GM18526 (cell line): Measurements from ENCODE around the gene HMCN1.

ENCODE experiments used
- POLR2A ChIP-seq: IDR thresholded peaks from 3 replicates; pipeline ENCODE4 v1.6.1; 2011; ENCODE audit not compliant: insufficient read length; ENCODE audit errors: extremely low read depth

Gene HMCN1

DNA sequence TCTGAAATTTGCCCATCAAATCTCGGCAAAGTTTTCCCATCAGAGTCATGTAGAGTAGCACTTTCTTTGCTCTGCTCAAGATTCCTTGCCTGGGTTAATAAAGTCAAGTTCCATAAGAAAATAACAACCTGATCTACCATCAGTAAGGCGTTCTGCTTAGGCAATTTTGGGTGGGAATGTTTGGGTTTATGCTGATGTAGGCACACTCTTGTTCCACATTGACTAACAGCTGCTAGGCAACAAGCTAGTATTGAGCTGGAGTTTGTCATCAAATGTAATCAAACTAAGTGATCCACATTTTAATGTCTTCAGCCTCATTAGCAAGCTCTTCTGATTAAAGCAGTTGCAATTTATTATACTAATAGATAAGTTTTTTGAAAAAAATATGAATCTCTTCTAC is 12.1 kb upstream of the HMCN1 start:
- TF ChIP-seq POLR2A = no peak

- no peak for TF ChIP-seq POLR2A
Measured at GRCh38 chr1:185727726-185728125, 6.5 kb upstream of the HMCN1 start.

DNA sequence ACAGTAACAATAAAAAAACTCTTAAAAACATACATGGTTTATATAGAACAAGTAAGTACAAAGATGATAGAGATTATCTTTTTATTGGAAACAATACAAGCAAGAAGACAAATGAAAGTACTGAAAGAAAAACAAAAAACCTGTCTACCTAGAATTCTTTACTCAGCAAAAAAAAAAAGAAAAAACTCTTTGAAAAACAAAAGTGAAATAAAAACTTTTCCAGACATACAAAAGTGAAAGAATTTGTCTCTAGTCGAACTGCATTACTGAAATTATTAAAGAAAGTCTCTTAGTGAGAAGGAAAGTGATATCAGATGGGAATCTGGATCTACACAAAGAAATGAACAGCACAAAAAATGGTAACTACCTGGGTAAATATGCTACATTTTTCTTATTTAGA is 2.7 kb upstream of the HMCN1 start:
- no peak for TF ChIP-seq POLR2A

DNA sequence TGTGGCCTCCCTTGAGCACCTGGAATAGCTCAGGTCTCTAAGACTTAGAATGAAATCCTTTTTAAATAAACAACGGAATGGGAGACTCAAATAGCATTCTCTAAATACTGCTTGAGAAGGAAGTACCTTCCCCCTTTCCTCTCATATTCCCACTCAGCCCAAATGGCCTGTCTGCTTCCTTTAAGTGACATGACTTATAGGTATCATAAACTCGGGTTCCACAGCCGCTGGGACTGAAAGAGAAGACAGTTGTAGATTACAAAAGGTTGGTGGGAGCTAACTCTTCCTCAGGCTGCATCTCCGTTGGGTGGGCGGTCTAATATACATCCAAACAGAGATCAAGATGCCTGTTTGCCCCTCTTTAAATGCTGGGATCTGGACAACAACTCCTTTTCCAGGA is 1.2 kb upstream of the HMCN1 start:
- TF ChIP-seq POLR2A = no peak

DNA sequence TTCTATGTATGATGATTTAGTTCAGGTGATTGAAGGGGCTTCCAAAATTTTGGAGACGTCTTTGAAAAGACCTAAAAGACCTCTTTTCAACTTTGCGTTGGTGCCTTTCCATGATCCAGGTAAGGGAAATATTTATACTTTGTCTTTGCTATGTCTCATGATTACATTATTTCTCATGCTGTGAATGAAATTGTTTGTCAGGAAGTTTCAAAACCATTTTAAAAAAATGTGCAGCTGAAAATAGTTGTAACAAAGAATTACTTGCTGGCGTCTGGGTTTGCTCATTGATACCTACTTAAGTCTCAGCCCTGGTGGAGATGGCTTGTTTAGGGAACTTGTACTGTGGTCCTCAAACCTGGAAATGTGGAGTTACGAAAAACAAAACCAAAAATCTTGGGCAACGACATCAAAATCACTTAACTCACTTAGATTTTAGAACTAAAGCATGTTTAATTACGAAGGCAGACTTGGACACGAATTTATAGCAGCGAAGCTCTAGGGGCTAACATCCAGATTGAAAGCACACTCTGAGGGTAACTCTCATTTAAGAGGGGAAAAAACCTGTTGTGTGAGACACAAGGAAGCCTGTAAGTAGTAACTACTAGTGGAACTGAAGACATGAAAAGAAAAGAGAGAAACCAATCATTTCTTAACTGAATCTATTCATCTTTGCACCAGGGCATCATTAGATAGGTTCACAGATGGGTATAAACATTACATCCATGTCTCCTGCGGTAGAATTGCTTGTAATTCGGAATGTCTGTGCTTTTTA is 924 bp downstream of the HMCN1 start:
- no peak for TF ChIP-seq POLR2A

GRCh38 chr1:185735701-185736064 is 1.5 kb downstream of the HMCN1 start:
- TF ChIP-seq POLR2A = no peak

GRCh38 chr1:185739967-185740366 is 5.8 kb downstream of the HMCN1 start:
- TF ChIP-seq POLR2A = no peak

GRCh38 chr1:185741551-185741950 is 7.4 kb downstream of the HMCN1 start:
- TF ChIP-seq POLR2A = no peak

GRCh38 chr1:185742403-185742802 is 8.2 kb downstream of the HMCN1 start:
- no peak for TF ChIP-seq POLR2A

DNA sequence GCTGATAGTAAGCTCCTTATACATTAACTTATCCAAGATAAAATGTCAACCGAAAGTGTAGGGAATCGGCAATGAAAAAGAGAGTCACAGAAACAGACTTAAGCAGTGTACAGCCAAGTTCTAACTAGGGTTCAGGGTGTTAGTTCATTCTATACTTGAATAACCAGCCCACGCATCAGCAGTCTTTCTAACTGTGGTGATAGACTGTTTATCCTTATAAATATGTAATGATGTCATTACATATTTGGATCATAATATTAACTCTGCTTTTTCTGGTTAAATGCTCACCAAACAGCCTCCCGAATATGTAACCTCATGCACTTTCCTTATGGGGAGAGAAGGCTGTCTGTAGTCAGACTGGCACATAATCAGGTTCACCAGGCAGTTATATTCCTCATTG is 11.0 kb downstream of the HMCN1 start:
- TF ChIP-seq POLR2A = no peak

GRCh38 chr1:185759061-185759460 is 24.9 kb downstream of the HMCN1 start:
- TF ChIP-seq POLR2A = no peak

DNA sequence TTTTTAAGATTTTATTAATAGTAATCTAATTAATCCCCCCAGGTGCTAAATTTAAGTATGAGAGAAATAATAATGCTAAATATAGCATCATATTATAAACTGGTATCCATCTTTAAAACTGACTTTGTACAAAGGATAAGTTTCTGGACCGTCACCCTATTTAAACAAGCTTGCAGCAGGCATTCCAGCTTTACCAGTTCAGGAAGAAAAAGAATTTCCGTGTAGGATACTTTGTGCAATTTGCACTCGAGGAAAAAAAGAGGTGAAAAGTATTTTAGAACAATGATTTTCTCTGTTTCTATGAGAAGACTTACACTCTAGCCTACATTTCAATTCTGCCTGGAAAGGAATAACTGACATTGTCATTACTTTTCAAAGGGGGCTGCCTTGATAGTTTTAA is 27.6 kb downstream of the HMCN1 start:
- no peak for TF ChIP-seq POLR2A

DNA sequence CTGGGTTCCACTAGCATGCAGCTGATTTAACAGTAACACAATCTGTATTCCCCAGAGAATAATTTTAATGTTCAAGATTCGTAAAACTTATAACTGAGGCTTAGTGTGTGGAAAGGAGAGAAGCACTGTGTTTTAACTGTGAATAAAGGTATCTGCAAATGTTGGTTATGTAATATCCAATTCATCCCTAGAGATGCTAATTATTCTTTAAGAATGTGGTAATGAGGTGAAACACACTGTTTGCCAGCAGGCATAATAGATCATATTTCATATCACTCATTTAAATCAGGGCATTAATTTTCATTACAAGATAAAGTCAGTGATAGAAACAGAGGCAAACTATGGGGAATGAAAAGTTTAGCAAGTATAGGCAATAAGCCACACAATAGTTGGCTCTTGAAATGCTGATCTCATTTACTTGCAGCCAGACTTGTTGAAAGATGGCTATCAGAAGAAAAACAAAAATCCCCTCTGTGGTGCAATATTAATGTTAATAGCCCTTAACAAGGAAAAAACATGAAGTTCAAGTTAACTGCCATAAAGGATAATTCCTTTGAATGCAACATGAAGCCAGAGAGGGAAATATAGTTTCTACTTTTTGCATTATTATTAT is 33.4 kb downstream of the HMCN1 start:
- TF ChIP-seq POLR2A = no peak

DNA sequence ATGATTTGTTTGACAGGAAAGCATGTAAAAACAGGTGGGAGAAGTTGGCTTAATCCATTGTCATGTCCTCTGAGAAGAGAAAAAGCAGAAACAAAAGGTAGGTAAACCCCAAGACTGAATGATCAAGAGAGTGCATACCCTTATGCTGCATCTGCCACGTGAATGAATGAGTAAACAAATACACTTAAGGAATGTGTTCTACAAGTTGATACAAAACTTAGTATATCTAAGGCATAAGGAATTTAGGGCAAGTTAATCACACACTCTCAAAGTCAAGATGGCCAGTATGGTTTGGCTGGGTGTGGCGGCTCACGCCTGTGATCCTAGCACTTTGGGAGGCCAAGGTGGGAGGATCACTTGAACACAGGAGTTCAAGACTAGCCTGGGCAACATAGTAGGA is 34.2 kb downstream of the HMCN1 start:
- no peak for TF ChIP-seq POLR2A

DNA sequence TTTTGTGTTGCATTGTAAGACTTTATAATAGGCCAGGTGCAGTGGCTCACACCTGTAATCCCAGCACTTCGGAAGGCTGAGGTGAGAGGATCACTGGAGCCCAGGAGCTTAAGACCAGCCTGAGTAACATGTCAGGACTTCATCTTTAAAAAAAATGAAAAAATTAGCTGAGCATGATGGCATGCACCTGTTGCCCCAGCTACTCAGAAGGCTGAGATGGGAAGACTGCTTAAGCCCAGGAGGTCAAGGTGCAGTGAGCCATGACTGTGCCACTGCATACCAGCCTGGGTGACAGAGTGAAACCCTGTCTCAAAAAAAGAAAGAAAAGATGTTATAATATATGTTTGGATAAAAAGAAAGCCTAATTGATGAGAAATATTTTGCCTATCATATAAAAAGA is 34.9 kb downstream of the HMCN1 start:
- TF ChIP-seq POLR2A = no peak

GRCh38 chr1:185774394-185774793 is 40.2 kb downstream of the HMCN1 start:
- no peak for TF ChIP-seq POLR2A

DNA sequence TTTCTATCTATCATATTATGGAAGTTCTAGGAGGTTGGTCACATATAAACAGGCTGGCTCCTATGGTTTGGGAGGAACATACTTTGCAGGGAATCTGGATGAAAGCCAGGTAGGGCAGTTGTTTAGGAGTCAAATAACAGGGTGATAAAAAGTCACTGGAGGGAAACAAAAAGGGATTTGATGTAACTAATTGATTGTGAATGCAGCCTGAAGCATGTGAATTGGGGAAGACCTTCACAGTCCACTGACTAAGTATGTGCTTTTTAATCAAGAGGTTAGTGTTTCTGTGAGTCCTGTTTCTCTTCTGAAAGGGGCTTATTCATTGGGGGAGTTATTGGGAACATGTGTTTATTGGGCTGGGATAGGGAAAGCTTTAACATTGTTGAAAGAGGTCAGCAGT is 41.3 kb downstream of the HMCN1 start:
- no peak for TF ChIP-seq POLR2A
